Activated effector memory CD4-positive, alpha-beta T cell treated with Interleukin-2 at 50 U/mL for 16 hours (primary cell): ENCODE results near the gene KCNIP4.

Source experiments
- DNase-seq: peaks from one replicate; pipeline ENCODE4 v3.0.0-alpha.2; 2020

The KCNIP4 gene

DNA sequence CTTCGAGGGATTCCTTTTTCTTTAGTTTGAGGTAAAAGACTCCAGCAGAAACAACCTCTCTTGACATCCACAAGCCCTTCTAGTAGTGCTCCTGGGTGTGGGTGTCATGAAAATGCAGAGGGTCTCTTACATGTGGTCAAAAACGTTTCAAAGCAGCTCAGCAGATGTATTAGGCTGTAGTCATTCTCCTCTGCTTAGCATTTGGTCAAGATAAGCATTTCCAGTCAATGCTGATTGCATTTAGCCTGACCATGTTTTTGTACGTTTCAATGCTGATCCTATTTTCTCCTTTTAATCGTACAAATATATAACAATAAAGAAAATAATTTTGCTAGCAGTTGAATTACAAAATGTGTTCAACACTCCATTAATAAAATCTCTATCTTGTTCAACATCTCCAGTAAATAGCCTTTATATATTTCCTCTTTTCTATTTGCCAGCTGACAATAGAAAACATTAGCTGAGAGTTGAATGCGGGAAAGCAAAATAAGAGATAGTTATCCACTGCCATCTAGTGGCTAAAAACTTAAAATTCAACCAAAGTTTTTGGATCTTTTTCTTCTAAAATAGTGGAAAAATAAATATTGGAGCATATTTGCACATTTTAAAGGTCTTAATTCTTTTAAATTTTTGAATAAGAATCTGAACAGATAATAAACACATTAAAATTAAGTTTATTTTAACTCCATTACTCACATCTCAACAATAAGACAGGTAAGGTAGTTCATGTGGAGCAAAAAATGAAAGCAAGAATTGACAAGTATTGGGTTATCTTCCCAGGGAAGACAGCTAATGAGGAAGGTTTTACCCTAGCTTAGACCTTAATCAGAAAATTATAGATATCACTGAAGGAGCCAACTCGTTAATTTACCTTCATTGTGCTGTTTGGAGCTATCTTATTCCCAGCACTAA, 1263.5 kb downstream of the KCNIP4 start:
- DNase-seq, result no peak

DNA sequence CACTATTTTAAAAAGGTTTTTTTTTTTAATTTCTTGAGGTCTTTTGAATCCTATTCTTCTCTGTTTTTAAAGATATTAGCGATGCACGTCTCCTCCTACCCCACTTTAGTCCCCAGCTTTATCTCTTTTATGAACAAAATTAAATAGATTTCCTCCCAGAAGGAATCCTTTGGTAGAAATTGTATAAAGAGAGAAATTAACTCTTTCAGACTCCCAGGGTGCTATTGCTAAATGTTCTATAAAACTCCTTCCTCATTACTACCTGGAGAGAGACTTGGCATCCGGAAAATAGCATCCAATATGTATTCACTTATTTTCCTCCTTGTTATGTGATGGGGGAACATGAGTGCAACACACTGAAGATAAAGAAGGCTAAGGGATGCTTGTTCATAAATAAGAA, 1264.8 kb downstream of the KCNIP4 start:
- DNase-seq, result no peak

DNA sequence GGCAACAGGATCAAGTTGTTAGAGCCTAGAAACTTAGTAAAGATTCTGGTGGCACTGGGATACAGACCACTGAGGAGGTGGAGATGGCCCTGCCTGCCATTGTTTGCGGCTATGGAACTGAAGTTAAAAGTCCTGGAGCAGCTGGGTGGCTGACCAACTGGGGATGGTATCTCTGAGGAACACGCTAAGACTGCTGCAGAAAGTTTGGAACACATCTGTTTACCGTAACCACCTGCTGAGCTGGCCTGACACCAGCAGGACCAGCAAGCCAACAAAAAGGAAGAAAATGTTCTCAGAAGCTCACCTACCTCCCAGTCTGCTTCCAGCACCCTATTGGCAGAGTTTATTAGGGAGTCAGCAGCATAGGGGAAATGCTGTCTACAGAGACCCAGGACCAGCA, 1265.7 kb downstream of the KCNIP4 start:
- no peak for DNase-seq

DNA sequence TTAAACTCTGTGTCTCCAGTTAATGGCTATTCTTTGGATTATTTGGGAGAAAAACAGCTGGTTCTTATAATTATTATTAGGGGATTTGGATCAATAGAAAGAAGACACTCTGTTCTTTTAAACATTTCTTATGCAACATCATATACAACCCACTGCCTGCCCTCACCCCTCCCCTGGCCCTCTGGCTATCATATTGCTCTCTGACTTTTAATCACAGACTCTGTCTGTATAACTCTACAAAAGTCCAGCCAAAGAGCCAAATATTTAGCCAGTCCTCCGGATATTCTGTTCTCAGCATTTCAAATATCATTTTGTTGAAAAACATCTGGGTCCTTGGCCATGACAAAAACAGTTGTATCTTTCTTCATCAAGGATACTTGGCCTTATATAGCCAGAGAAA, 1267.3 kb downstream of the KCNIP4 start:
- DNase-seq, result no peak

DNA sequence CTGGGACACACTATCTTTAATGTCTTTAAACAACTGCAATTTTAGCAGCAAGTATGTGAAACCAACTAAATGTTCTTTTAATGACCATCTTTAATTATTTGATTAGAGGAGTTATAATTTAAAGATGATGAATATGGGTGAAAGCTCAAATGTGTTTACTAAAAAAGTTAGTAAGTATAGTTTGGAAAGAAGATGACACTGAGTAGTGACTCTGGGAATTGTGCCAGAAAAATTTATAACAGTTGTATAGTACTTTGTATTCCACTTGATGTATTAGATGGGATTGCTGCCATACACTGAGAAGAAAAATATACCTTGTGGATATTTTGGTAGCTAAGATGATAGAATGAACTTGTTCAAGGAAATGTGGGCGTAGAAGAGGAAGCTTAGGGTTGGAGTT, 1267.8 kb downstream of the KCNIP4 start:
- no peak for DNase-seq

DNA sequence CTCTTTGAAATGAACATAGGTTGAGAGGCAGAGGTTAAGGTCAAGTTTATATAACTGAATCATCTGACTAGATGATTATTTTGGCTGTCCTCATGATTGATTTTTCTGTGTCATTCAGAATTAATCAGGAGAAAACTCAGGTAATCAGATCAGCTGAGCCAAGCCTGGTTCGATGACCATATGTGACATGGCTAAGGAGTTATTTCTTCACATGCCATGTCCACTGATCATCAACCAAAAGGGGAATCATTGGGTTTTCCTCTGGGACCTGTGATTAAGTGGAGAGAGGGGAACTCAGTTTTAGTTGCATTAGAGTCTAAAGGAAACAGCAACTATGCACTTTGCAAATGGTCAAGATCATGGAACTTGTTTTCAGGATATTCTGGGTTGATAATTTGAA, 1268.6 kb downstream of the KCNIP4 start:
- no peak for DNase-seq
